ENCODE results near the gene SRSF7.

GRCh38 chr2:38697116-38697840 lies 53.9 kb downstream of the SRSF7 start:
- TF ChIP-seq POLR2AphosphoS5 (IDR thresholded peaks at IDR 0.05; ENCODE audit: control insufficient read depth, insufficient read depth, low read depth, low read length) (no peak), TEAD4 (IDR thresholded peaks at IDR 0.05; ENCODE audit: low read length) (no peak), TEAD4 (CRISPR knock-in tag; IDR thresholded peaks at IDR 0.05; ENCODE audit: borderline replicate concordance) (no peak), NFIC (IDR thresholded peaks at IDR 0.05) (peak; percentile 37; the same call in 1 of the 2 replicates)
- TF ChIP-seq, protein P1, sequence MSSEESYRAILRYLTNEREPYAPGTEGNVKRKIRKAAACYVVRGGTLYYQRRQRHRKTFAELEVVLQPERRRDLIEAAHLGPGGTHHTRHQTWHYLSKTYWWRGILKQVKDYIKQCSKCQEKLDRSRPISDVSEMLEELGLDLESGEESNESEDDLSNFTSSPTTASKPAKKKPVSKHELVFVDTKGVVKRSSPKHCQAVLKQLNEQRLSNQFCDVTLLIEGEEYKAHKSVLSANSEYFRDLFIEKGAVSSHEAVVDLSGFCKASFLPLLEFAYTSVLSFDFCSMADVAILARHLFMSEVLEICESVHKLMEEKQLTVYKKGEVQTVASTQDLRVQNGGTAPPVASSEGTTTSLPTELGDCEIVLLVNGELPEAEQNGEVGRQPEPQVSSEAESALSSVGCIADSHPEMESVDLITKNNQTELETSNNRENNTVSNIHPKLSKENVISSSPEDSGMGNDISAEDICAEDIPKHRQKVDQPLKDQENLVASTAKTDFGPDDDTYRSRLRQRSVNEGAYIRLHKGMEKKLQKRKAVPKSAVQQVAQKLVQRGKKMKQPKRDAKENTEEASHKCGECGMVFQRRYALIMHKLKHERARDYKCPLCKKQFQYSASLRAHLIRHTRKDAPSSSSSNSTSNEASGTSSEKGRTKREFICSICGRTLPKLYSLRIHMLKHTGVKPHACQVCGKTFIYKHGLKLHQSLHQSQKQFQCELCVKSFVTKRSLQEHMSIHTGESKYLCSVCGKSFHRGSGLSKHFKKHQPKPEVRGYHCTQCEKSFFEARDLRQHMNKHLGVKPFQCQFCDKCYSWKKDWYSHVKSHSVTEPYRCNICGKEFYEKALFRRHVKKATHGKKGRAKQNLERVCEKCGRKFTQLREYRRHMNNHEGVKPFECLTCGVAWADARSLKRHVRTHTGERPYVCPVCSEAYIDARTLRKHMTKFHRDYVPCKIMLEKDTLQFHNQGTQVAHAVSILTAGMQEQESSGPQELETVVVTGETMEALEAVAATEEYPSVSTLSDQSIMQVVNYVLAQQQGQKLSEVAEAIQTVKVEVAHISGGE (CRISPR knock-in tag; IDR thresholded peaks at IDR 0.05), result no peak

All from K562 (cell line).